SU-DHL-6 (cell line): ENCODE measurements around the gene NUSAP1.

ENCODE experiments used
- H2AFZ ChIP-seq: fragments of 200-600 bp; sonication (generic); 2 replicates; pipeline ENCODE4 v1.6.1; 2014; ENCODE audit warnings: low read depth, mild to moderate bottlenecking, moderate library complexity, mixed read lengths, antibody characterized with exemption, low read length; ENCODE audit not compliant: severe bottlenecking
- H3F3A ChIP-seq: fragments of 200-600 bp; shearing (Covaris generic); 2 replicates; pipeline ENCODE4 v1.6.0; 2016; ENCODE audit warnings: antibody characterized with exemption, mild to moderate bottlenecking; ENCODE audit not compliant: insufficient read depth
- H3K27ac ChIP-seq: fragments of 200-600 bp; sonication (generic); 2 replicates; pipeline ENCODE4 v1.5.1; 2016; ENCODE audit warnings: low read depth, mild to moderate bottlenecking, low read length, moderate library complexity, mixed read lengths
- H3K27me3 ChIP-seq: fragments of 200-600 bp; sonication (generic), shearing (Covaris generic); 2 replicates; pipeline ENCODE4 v1.6.0; 2014; ENCODE audit warnings: mild to moderate bottlenecking, low read length
- H3K36me3 ChIP-seq: fragments of 200-600 bp; sonication (generic); 2 replicates; pipeline ENCODE4 v1.6.1; 2014; ENCODE audit warnings: mild to moderate bottlenecking, low read length, mixed read lengths
- H3K4me2 ChIP-seq: fragments of 300-600, 200-600 bp; shearing (Covaris generic), sonication (generic); 2 replicates; pipeline ENCODE4 v1.6.0; 2014; ENCODE audit warnings: low read length, low read depth, mild to moderate bottlenecking; ENCODE audit not compliant: poor library complexity, severe bottlenecking
- H3K4me3 ChIP-seq: fragments of 200-600 bp; sonication (generic); 2 replicates; pipeline ENCODE4 v1.5.1; 2014; ENCODE audit warnings: antibody characterized with exemption, low read length, mild to moderate bottlenecking, mixed read lengths; ENCODE audit not compliant: insufficient read depth, poor library complexity, severe bottlenecking
- H3K79me2 ChIP-seq: fragments of 200-600 bp; sonication (generic); 2 replicates; pipeline ENCODE4 v1.6.1; 2014; ENCODE audit warnings: mild to moderate bottlenecking, low read length, moderate library complexity; ENCODE audit not compliant: insufficient read depth
- H3K9ac ChIP-seq: fragments of 200-600 bp; sonication (generic); 2 replicates; pipeline ENCODE4 v1.7.0; 2014; ENCODE audit warnings: mild to moderate bottlenecking, low read length
- H3K9me2 ChIP-seq: fragments of 200-600 bp; sonication (generic); replicated peaks from 2 replicates; pipeline ENCODE4 v1.6.1; 2014; ENCODE audit warnings: low read length; ENCODE audit not compliant: insufficient read depth
- H3K9me3 ChIP-seq: fragments of 200-600 bp; sonication (generic); 2 replicates; pipeline ENCODE4 v1.6.1; 2014; ENCODE audit warnings: low read length, mixed read lengths; ENCODE audit not compliant: insufficient read depth
- H4K20me1 ChIP-seq: fragments of 200-600 bp; sonication (generic); 2 replicates; pipeline ENCODE4 v1.6.1; 2014; ENCODE audit warnings: low read depth, mild to moderate bottlenecking, antibody characterized with exemption, low read length, moderate library complexity, mixed read lengths
- TF ChIP-seq, protein P1 (sequence below): fragments of 200-600 bp; sonication (generic); IDR thresholded peaks from one replicate; pipeline ENCODE4 v1.5.1; 2017; ENCODE audit warnings: antibody characterized with exemption, mild to moderate bottlenecking, low read length, moderate library complexity; ENCODE audit not compliant: insufficient read depth, poor library complexity, severe bottlenecking

The NUSAP1 gene

DNA sequence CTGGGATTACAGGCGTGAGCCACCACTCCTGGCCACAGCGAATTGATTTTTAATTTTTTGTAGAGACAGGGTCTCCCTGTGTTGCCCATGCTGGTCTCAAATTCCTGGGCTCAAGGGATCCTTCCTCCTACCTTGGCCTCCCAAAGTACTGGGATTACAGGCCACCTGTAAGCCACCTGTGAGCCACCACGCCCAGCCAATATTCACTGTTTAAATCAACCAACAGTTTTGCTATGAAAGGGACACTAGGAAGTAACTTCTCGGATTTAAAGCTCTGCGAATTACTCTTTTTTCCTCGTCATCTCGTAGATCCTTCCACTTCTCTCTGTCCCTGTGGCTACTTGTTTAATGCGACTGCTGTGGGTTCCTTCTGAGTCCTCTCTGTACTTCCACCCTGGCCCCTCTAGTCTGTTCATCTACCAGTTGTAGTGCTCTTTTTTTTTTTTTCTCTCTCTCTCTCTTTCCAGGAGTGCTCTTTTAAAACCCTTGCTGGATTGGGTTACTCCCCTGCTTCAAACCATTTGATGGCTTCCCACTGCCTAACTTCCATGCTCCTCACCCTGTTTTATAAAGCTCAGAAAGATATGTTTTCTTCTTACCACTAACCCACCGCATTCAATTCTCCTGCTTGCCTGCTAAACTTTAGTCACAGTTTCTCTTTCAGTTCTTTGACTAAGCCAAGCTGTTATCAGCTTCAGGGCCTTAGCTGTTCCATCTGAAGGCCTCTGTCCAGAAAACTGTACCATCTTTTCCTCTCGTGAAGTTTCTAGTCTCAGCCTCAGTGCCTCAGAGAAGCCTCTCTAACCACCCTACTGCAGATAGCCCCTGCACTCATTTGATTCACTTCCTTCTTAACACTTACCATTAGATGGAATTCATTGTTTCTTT lies 96.6 kb downstream of the NUSAP1 start:
- H3K79me2 ChIP-seq: peaks cover 72% of the 10 kb centered on the region

More for the DNA sequence above, 96.6 kb downstream of the NUSAP1 start:
- no peak overlapping the region for H3K9ac ChIP-seq
- H3K4me3 ChIP-seq: no peak overlapping the region
- H4K20me1 ChIP-seq: 0 out of 2 replicates have a peak, but pooled peaks cover 4% of the 10 kb centered on the region
- H3K4me2 ChIP-seq: no peak overlapping the region
- no peak overlapping the region for H2AFZ ChIP-seq
- H3K27ac ChIP-seq: no peak overlapping the region
- no peaks in the 10 kb centered on the region for H3K36me3 ChIP-seq
- H3F3A ChIP-seq: 0 out of 2 replicates have a peak, but pooled peaks cover 4% of the 10 kb centered on the region
- no peaks in the 10 kb centered on the region for H3K9me2 ChIP-seq
- TF ChIP-seq, protein P1, sequence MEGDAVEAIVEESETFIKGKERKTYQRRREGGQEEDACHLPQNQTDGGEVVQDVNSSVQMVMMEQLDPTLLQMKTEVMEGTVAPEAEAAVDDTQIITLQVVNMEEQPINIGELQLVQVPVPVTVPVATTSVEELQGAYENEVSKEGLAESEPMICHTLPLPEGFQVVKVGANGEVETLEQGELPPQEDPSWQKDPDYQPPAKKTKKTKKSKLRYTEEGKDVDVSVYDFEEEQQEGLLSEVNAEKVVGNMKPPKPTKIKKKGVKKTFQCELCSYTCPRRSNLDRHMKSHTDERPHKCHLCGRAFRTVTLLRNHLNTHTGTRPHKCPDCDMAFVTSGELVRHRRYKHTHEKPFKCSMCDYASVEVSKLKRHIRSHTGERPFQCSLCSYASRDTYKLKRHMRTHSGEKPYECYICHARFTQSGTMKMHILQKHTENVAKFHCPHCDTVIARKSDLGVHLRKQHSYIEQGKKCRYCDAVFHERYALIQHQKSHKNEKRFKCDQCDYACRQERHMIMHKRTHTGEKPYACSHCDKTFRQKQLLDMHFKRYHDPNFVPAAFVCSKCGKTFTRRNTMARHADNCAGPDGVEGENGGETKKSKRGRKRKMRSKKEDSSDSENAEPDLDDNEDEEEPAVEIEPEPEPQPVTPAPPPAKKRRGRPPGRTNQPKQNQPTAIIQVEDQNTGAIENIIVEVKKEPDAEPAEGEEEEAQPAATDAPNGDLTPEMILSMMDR: no peak
- H3K27me3 ChIP-seq: no peaks in the 10 kb centered on the region
- H3K9me3 ChIP-seq: no peaks in the 10 kb centered on the region
